Left lung (tissue), 14 donors: ENCODE data around the gene PARVG. TPM values are rescaled to one million over a fixed set of nuclear protein-coding genes. Genes with fewer than 3 reads are reported as not detected.

ENCODE experiments used
- ATAC-seq: fragments of 200-7000 bp; cut with Tn5 transposase; one replicate; pipeline ENCODE4 v1.9.1; 2020; ENCODE audit warnings: moderate library complexity
- DNase-seq, 4 donors: peaks; one replicate each; pipeline ENCODE4 v3.0.0-alpha.2; 2013 to 2020
- H3K27ac ChIP-seq, 2 donors: fragments of 200-600 bp; sonication (generic) in 1 of 2; one replicate each; pipeline versions ENCODE4 v1.5.0 to v1.8.0; 2020 to 2021
- H3K27me3 ChIP-seq, 2 donors: fragments of 200-600 bp; sonication (generic) in 1 of 2; one replicate each; pipeline versions ENCODE4 v1.5.0 to v1.8.0; 2020 to 2021
- H3K36me3 ChIP-seq, 2 donors: fragments of 200-600 bp; sonication (generic) in 1 of 2; one replicate each; pipeline versions ENCODE4 v1.5.0 to v1.8.0; 2020 to 2021
- H3K4me1 ChIP-seq, 2 donors: fragments of 200-600 bp; one replicate each; pipeline ENCODE4 v1.8.0; 2021
- H3K4me3 ChIP-seq, 2 donors: fragments of 200-600 bp; sonication (generic) in 1 of 2; one replicate each; pipeline versions ENCODE4 v1.5.0 to v1.8.0; 2020 to 2021; ENCODE audit warnings: mild to moderate bottlenecking in 1 of 2
- H3K9me3 ChIP-seq, 2 donors: fragments of 200-600 bp; sonication (generic) in 1 of 2; one replicate each; pipeline versions ENCODE4 v1.5.0 to v1.8.0; 2020 to 2021
- intact Hi-C, 2 donors: fragments of 100-400 bp; cut with DNase I; formaldehyde crosslinking; loops; one replicate each; pipeline versions ENCODE4 v1.11.2 to v1.14.2; 2022
- long read RNA-seq, 12 donors: library from polyadenylated mRNA in 2 of 12; unstranded in 2 of 12; transcript quantifications; one replicate each; pipeline ENCODE4 v2.0.0 and lab custom pipeline, GENCODE V29; 2019 to 2026
- polyA plus RNA-seq, 6 donors: library from polyadenylated mRNA; unstranded; fragments of 120-200 nt; gene quantifications; one replicate each; pipeline ENCODE4 v1.2.1, GENCODE V29; 2013; ENCODE audit not compliant: insufficient read length in 6 of 6
- total RNA-seq, 2 donors: library from RNA; stranded (reverse); fragmentation: NEBNext Ultra II Directional; extraction: Animal tissue kit (Norgen Biotek cat#: 25700); gene quantifications; one replicate each; pipeline ENCODE4 v1.2.1, GENCODE V29; 2021
- TF ChIP-seq, protein P1 (sequence below), 2 donors: fragments of 200-600 bp; sonication (generic) in 1 of 2; IDR thresholded peaks; one replicate each; pipeline versions ENCODE4 v1.5.0 to v1.8.0; 2021; ENCODE audit warnings: antibody characterized with exemption in 2 of 2
- donor health status: DM: no; HTN: yes; CAD: no.
- donor health status: DM: no; HTN: no; CAD: no.

PARVG gene
- total RNA-seq (10 to 100 TPM; 24.2 to 57.9 TPM), polyA plus RNA-seq (1 to 10 TPM; 3.0 to 3.6 (median 3.3) TPM)
- long read RNA-seq, donor 1, partial matches to known transcripts, result 0 of 2 reads
- long read RNA-seq, donor 1, other reads (novel, unspliced or antisense), result 0 of 2 reads
- long read RNA-seq, donor 2, result 0 reads
- long read RNA-seq, donor 3, result 0 reads
- long read RNA-seq, donor 4, partial matches to known transcripts, result 8 of 16 reads
- long read RNA-seq, donor 4, other reads (novel, unspliced or antisense), result 7 of 16 reads
- long read RNA-seq, donor 5, result 0 reads
- long read RNA-seq, donor 6, result 0 reads
- long read RNA-seq, donor 7, result 0 reads
- long read RNA-seq, donor 8, partial matches to known transcripts, result 0 of 1 reads
- long read RNA-seq, donor 8, other reads (novel, unspliced or antisense), result 0 of 1 reads
- long read RNA-seq, donor 9, result 0 reads
- long read RNA-seq, donor 10, partial matches to known transcripts, result 23 of 37 reads
- long read RNA-seq, donor 10, other reads (novel, unspliced or antisense), result 13 of 37 reads
- long read RNA-seq, donor 11, result 0 reads
- long read RNA-seq, donor 12, result 0 reads

DNA sequence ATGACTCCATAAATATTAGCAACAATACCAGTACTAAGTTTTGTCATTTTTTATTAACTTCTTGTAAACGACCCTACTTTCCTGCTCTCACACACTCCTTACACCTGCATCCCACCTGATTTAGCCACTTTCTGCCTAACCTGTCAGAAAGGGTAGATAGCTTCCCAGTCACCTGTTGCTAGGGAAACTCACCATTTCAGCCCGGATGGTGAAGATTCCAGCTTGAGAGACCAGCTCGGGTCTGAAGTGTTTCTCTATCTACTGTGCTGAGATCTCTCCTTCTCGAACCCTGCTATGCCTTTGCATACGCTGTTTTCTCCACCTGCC lies at the start of gene PARVG:
Gene PARVG, plus strand, starts transcription at position 220 of the 327 bp plus-strand sequence. CDS start 2,405 bp downstream, outside the sequence.
- ATAC-seq (peak; percentile 20), DNase-seq (no peak)
- Histone ChIP-seq H3K9me3 (no peaks in the 10 kb centered on the region), H3K4me3 (peak within 1 kb of the TSS; percentile 15 to 56), H3K36me3 (peaks cover 0 to 16% of the 10 kb centered on the region in 2 donors), H3K4me1 (peaks cover 0 to 28% of the 10 kb centered on the region in 2 donors), H3K27me3 (peaks cover 0 to 30% of the 10 kb centered on the region in 2 donors), H3K27ac (peak within 1 kb of the TSS; percentile 82 to 93)
- TF ChIP-seq, protein P1, sequence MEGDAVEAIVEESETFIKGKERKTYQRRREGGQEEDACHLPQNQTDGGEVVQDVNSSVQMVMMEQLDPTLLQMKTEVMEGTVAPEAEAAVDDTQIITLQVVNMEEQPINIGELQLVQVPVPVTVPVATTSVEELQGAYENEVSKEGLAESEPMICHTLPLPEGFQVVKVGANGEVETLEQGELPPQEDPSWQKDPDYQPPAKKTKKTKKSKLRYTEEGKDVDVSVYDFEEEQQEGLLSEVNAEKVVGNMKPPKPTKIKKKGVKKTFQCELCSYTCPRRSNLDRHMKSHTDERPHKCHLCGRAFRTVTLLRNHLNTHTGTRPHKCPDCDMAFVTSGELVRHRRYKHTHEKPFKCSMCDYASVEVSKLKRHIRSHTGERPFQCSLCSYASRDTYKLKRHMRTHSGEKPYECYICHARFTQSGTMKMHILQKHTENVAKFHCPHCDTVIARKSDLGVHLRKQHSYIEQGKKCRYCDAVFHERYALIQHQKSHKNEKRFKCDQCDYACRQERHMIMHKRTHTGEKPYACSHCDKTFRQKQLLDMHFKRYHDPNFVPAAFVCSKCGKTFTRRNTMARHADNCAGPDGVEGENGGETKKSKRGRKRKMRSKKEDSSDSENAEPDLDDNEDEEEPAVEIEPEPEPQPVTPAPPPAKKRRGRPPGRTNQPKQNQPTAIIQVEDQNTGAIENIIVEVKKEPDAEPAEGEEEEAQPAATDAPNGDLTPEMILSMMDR (IDR thresholded peaks at IDR 0.05), result no peak
- intact Hi-C loops, result no loop called here

GRCh38 chr22:44131412-44131811 lies 49.3 kb upstream of the PARVG start:
- ATAC-seq (no peak), DNase-seq (no peak)
- intact Hi-C loops, result no loop called here
- peaks cover 0 to 53% of the 10 kb centered on the region in 2 donors for H3K36me3 ChIP-seq
- TF ChIP-seq, protein P1 (IDR thresholded peaks at IDR 0.05), result no peak
- H3K27ac ChIP-seq, result no peak overlapping the region
- peaks cover 0 to 15% of the 10 kb centered on the region in 2 donors for H3K9me3 ChIP-seq
- no peak overlapping the region for H3K4me3 ChIP-seq
- no peaks in the 10 kb centered on the region for H3K27me3 ChIP-seq
- H3K4me1 ChIP-seq, result peaks cover 6 to 15% of the 10 kb centered on the region in 2 donors

DNA sequence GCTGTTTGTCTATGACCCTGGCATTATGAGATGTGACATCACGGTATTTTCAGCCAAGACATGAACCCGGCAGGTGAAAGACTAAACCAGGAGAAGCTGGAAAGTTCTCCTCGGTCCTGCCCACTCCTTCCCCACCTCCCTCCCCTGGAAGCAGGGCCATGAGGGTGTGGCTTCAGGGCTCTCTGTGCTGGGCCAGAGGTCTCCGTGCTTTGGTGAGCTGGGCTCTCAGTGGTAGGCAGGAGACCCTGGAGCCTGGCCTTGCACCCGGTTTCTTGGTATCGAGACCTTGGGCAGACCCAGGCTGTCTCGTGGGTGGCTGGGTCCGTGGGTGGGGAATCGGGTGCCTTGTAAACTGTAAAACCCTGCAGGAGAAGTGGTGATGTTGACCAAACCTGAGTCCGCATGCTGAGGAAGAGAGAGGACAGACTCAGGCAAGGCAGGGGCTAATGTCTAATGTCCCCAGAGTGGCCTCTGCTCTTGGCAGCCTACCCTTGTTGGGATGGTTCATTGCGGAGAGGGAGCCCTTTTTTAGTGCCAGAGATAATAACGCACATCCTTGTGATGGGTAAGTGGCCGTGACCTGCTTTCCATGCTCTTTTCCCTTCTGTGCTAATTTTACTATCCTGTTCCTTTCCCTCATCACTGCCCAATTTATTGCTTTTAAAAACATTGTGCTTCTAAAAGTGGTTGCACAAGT lies 48.6 kb upstream of the PARVG start:
- H3K4me1 ChIP-seq, result peaks cover 3 to 15% of the 10 kb centered on the region in 2 donors
- ATAC-seq, result no peak
- no peak overlapping the region for H3K4me3 ChIP-seq
- peaks cover 0 to 58% of the 10 kb centered on the region in 2 donors for H3K36me3 ChIP-seq
- H3K27me3 ChIP-seq, result no peaks in the 10 kb centered on the region
- peaks cover 5 to 15% of the 10 kb centered on the region in 2 donors for H3K9me3 ChIP-seq
- no peak for DNase-seq
- intact Hi-C loops, result no loop called here
- no peak overlapping the region for H3K27ac ChIP-seq
- TF ChIP-seq, protein P1 (IDR thresholded peaks at IDR 0.05), result no peak

DNA sequence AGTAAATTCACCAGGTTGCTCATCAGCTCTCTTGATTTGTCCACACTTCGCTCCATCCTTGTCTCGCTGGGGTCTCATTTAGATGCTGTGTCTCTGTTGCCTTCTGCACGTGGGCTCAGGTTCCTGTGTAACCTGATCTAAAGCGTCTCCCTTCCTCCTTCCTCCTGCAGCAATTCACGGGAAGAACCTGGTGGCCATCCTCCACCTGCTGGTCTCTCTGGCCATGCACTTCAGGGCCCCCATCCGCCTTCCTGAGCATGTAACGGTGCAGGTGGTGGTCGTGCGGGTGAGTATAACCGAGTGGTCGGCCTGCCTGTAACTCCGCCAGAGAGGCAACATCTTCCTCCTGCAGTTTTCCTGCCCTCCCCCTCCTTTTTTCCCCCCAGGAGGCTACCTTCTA lies 48.0 kb upstream of the PARVG start:
- intact Hi-C loops, result no loop called here
- no peaks in the 10 kb centered on the region for H3K27me3 ChIP-seq
- peaks cover 0 to 9% of the 10 kb centered on the region in 2 donors for H3K4me1 ChIP-seq
- ATAC-seq (no peak), DNase-seq (no peak)
- peaks cover 5 to 21% of the 10 kb centered on the region in 2 donors for H3K9me3 ChIP-seq
- TF ChIP-seq, protein P1 (IDR thresholded peaks at IDR 0.05), result no peak
- no peak overlapping the region for H3K27ac ChIP-seq
- H3K4me3 ChIP-seq, result no peak overlapping the region
- H3K36me3 ChIP-seq, result peaks cover 0 to 64% of the 10 kb centered on the region in 2 donors

- no peak for ATAC-seq
- H3K36me3 ChIP-seq, result peaks cover 0 to 68% of the 10 kb centered on the region in 2 donors
- intact Hi-C loops, result no loop called here
Measured at GRCh38 chr22:44133161-44133560, 47.6 kb upstream of the PARVG start.

More at GRCh38 chr22:44133161-44133560, 47.6 kb upstream of the PARVG start:
- Histone ChIP-seq H3K4me3 (no peak overlapping the region), H3K27me3 (no peaks in the 10 kb centered on the region), H3K9me3 (peaks cover 5 to 25% of the 10 kb centered on the region in 2 donors), H3K27ac (no peak overlapping the region), H3K4me1 (peaks cover 0 to 4% of the 10 kb centered on the region in 2 donors)
- no peak for DNase-seq
- TF ChIP-seq, protein P1 (IDR thresholded peaks at IDR 0.05), result no peak
